GM21528 (cell line): ENCODE data around the gene BARHL1.

Experiments used
- ATAC-seq: cut with Tn5 transposase; IDR thresholded peaks from one replicate; pipeline ENCODE4 v1.9.1; 2021; ENCODE audit warnings: mild to moderate bottlenecking, moderate library complexity; ENCODE audit not compliant: unreplicated experiment, low FRiP score

The BARHL1 gene

DNA sequence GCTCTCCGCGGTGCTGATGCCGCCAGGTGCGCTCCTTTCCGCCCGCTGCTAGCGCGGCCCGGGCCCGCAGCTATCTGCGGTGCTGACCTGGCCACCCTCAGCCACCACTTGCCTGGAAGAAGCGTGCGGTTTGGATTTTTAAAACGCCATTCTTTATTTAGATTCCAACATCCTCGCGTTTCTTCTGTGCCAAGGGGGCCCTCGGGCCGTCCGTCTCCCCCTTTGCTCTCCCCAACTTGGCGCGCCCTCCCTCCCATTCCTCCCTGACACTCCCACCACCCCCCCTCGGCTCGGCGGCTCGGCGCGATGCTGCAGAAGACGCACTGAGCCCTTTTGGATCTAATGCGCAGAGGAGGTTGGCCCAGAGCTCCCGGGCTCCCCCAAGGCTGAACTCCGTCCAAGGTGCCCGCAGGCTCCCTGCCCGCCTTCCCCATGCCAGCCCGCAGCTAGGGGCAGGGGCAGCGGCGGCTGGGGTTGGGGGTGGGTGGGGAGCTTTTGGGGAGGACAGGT is at the start of gene BARHL1:
BARHL1 (plus strand) TSS at position 331 of the 510 bp plus-strand sequence. CDS start 192 bp downstream, outside the sequence.
- no peak for ATAC-seq

DNA sequence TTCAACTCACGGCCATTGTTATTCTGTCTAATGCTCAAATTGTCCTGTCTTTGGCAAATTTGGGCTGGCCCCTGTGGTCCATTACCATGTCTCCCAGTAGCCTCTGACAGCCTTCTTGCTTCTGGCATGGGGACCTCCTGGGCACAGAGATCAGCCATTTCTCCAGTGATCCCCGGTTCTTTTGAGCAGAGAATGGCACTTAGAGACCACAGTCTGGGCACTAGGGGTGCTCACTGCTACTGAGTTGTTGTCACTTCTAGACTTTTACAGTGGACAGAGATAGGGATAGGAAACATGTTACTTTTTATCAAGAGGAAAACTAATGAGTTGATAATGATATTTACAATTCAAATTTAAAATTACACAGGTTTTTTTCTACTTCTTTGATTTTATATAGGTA is 47.6 kb upstream of the BARHL1 start:
- no peak for ATAC-seq

DNA sequence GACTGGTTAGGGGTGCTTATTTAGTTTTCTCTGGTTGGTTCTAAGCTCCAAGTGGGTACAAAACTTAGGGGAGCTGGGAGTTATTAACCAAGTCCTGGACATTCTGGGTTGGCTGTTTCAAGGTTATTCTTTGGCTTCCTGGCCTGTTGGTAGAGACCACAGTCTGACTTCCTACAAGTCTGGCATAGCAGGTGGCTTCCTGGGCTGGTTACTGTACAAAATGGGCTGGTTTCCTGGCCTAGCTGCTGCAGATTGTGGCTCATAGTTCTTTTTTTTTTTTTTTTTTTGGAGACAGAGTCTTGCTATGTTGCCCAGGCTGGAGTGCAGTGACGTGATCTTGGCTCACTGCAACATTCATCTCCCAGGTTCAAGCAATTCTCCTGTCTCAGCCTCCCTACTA is 46.3 kb upstream of the BARHL1 start:
- ATAC-seq, result no peak

DNA sequence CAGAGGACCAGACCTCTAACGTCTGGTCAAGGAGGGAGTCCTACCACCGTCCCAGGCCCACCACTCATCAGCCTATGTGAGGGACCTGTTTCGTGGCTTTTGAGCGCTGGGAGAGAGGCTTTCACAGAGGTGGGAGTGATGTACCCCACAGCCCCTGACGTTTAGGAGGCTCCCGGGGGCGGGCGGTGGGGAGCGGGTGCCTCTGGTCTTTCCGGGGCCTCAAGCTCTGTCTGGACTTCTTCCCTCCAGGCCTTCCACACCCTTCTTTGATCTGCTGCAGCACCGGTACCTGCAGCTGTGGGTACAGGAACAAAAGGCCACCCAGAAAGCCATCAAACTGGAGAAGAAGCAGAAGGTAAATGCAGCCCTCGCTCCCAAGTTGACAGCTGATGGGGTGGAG is 45.1 kb upstream of the BARHL1 start:
- ATAC-seq, result no peak

DNA sequence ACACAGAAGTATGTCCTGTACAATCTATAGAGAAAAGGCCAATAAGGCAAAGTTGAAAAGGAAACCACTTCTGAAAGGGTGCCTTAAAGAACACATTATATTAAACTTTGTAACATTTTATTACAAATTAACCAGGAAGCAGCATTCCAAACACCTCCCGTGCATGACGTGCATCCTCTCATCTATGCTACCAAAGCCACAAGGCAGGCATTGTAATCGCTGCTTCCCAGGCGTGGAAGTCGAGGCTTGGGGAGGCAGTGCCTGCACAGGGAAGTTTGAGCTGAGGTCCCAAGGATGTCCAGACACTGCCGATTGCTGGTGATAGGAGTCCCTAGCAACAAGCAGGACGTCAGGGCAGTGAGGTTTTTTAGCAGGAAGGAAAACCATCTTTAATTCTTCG is 44.3 kb upstream of the BARHL1 start:
- no peak for ATAC-seq

DNA sequence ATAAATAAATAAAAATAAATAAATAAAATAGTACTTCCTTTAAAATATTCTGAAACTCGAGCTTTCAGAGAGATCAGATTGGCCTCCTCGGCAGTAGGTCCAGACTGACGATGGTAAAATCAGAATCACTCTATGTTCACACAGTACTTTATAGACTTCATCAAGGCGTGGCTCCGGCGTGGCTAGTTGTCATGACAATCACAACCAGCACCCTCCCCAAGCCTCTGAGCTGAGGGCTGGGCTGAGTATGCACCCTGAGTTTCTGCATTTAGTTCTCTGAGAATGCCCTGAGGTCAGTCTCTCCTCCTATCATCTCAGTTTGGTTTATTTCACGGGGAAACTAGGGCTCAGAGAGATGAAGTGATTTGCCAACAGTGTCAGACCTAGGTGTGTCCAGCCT is 43.3 kb upstream of the BARHL1 start:
- ATAC-seq, result no peak

DNA sequence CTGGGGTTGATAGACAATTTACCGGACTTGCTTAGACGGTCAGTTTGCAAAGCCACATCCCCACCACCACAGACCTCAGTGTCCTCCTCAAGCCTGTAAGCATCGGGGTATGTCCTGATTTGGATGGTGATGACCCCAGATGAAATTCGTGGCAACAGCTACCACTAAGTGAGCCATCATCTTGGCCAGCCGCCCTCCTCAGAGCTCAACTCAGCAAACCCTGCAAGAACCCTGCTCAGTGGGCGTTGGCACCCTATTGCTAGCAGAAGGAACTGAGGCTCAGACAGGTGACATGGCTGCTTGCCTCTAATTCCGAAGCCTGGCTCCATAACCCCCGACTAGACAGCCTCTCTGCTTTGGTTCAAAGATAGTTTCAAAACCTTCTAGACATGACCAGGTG is 41.4 kb upstream of the BARHL1 start:
- no peak for ATAC-seq

DNA sequence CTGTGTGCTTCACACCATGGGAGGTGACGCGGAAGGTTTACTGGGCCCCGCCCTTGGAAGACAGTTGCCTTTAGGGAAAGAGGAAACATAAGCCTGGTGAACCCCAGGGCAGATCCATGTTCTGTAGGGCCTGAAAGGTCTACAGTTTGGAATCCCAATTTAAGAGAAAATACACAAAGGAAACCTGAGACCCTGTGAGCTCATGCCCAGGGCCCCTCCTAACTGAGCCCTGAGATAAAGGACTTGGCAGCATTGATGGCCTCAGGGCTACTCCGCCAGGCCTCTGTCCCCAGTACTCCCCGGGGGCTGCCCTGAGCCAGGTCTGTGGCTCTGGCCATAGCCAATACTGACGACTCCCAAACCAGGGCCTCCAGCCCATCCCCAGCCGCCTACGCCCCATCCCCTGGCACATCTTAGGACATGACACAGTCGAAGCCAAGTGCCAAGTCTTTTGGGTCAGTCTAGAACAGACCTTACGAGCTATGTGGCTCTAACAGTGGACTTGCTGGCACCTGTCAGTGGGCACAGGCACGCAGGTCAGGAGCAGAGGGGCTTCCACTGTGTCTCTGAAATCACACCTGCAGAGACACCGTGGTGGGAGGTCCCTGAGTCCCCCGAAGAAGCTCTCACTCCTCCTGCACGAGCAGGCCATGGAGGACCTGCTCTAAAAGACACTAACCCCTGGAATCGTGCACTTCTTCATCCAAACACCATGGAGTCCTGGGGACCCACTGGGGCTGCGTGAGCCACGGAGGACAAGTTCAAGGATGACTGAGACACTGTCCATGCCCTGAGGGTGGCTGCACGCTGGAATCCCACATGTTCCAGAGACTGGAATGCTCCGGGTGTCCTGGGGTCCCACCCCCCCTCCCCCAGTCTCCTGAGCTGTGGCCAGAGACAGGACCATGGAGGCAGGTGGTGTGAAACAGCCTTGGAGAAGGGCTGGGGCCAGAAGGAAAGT is 40.3 kb upstream of the BARHL1 start:
- ATAC-seq, result no peak

DNA sequence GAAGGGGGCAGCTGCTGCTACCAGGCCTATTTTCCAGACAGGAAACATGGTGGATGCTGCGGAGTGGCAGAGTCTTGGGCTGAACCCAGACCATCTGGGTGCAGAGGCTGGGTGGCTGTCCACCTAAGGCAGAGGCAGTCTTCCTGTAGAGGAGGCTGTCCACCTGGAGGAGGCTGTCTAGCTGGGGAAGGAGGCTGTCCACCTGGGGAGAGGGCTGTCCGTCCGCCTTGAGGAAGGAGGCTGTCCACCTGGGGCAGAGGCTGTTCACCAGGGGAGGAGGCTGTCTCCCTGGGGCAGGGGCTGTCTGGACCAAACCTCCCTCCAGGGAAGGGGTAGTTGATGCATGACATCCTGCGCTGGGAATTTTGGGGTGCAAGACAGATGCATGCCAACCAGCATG is 39.2 kb upstream of the BARHL1 start:
- ATAC-seq, result no peak

DNA sequence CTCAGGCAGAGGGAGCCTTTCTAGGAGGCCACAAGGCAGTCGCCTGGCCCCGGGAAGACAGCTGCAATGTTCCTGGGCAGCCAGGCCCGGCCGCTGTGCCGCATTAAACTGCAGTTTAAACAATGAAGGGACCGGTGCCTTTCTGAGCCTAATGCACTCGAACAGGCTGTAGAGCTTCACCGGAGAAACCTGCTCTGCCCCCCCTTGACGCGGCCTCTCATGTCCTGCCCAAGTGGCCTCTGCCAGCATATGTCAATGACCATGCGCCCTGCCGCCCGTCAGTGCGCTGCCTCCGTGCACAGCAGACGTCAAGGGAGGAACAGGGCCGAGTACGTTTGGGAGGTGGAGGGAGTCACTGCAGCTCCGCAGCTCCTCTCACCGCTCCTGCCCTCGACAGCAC is 38.4 kb upstream of the BARHL1 start:
- no peak for ATAC-seq

DNA sequence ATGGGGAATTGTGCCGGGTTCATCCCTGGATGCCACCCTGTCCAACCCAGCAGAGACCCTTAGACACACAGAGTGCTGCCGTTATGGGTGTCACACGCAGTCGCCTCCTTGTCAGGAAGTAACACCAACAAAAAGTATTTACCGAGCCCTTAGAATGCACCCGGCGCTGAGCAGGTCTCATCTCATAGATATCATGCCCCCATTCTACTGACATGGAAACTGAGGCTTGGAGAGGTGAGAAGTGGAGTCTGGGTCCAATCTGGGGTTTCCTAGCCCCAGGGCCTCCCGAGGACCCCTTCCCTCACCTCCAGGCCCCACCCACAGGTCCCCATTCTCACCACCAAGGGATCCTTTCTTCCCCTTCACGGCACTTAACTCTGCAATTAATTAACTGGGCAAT is 36.8 kb upstream of the BARHL1 start:
- ATAC-seq, result no peak

DNA sequence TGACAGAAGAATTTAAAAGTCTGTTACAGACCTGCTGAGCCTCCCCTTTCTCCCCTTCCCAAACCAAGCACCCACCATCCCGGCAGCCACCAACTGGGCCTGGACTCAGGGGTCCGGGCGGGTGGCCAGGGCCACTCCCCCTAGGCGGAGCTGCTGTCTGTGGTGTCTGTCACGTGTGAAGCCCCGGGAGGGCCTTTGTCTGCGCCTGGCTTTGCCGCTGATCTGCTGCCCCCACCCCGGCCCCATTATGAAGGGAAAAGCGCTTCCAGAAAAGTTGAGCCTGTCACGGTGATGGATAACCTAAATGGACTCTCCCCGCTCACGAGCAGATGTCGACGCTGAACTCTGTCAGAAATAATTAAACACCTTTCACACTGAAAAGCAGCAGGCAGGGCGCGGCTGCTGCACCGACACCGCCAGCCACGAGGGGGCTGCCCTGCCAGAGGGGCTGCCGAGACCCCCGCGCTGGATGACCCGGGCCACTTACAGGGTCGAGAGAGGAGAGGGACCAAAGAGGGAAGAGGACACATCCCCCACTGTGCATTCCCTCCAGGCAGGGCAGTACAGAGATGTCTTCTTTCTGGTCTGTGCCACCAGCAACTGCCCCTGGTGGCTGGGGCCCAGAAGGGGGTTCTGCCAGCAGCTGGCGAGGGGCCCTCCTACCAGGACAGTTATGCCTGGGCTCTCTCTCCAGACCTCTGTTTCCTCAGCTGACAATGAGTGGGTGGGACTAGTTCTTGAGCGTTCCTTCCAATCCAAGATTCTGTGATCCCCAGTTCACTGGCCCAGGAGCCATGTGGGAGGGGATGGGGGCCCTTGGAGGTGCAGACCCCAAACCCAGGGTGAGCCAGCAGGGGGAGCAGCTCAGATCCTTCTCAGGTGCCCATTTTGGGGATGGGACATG is 36.0 kb upstream of the BARHL1 start:
- no peak for ATAC-seq

DNA sequence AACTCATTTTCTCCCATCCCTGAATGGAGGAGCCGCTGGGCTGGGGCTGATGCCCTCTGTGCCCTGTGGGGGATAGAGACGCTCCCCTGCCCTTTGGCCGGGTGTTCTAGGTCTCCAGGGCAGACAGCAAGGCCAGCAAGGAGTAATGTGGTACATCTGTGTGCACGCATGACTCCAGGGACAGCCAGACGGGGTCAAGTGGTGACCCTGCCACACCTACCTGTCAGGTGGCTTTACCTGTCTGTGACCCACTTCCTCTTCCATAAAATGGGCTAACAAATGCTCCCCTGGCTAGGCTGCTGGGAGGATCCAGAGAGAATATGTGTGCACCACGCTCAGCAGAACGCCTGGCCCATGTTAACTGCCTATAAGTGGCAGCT is 35.4 kb upstream of the BARHL1 start:
- ATAC-seq, result no peak

DNA sequence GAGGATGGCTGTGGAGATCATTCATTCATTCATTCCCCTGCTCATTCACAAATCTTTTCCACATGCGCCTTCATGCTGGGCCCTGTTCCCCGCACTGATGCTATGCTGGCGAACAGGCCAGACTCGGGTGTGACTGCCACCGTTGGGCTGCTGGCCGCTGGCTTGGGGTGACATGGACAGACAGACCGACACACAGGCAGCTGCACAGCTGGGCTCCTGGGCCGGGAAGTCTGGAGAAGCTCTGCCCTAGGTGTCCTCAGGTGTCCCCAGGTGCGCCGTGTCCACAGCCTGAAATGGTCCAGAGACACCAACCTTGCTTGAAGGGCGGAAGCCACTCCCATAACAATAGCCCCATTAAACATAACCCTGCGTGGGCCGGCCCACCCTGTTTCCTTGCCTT is 35.0 kb upstream of the BARHL1 start:
- ATAC-seq, result no peak

DNA sequence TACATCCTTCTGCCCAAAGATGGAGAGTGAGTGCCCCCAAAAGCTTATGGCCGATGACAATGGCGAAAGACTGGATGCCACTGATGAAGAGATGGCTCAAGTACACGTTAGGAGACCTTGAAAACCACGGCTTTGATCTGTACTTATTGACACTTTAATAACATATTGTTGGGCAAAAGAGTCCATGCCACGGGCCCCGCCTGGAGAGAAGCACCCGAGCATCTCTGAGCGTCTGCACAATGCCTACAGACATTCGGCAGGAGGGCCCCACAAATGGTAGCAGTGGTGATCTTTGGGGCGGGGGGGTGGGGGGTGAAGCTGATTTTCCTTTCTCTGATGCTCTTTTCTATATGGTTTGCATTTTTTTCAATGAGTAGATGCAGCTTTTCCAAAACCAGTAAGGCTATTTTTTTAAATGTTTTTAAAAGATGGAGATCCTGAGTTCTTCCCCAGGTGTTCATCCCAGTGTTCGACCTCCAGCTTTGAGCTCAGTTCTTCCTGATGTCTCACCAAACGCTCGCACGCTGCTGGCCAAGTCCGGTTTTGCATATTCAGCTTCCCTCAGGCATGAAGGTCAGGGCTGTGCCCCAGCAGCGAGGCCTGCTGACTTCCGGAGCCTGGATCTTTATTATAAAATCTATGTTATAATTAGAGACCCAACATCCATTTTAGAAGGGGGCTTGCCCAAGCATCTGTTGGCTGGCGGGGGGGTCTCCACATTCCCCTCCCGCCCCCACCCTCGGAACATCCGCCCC is 34.3 kb upstream of the BARHL1 start:
- no peak for ATAC-seq

DNA sequence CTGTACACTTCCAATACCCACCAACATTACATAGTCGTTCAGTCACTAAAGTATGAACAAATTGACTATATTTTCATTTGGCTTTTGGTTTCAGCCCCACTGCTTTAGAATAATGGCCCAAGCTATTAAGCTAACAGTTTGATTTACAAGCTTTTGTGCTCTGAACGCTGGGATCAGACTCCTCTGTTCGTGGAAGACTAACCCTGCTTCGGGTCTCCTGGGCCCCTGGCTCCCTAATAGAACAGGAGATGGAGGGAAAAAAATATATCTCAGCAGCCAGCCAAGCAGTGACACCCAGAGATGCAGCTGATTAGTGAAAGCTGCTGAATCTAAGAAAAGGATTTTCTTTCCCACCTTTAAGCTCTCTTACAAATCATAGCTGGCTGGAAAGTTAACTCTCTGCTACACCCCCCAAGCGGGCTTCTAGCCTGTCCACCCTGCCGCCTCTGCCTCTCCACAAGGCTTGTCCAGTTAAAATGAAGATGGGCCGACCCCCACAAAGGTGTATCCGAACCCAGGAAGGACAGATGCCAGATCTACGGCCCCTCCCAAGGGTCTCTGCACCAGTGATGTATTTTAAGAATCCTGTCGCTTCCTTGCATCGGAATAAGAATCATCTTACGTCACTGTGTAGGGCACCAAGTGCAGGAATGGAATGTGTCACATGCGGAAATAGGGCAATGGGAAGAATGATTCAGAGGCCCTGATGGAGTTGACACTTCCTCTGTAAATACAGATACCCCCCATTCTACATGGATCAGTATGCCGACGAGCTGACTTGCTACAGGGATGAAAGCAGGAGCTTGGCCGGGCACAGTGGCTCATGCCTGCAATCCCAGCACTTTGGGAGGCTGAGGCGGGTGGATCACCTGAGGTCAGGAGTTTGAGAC is 33.4 kb upstream of the BARHL1 start:
- ATAC-seq, result no peak

DNA sequence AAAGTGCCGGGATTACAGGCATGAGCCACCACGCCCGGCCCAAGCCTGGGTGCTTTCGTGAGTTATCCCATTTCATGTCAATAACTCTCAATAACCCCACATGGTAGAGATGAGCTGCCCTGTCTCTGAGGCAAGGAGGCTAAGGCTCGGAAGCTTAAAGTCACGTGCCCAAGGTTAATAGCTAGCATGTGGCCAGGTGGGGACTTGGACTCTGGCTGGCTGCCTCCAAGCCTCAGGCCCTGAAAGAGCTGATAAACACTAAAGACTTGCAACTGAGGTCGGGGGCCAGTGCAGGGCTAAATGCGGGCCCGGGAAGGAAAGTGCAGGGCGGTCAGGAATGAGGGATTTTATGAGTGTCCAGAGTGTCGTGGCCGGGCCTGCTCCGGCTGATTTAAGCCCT is 30.9 kb upstream of the BARHL1 start:
- ATAC-seq, result no peak

DNA sequence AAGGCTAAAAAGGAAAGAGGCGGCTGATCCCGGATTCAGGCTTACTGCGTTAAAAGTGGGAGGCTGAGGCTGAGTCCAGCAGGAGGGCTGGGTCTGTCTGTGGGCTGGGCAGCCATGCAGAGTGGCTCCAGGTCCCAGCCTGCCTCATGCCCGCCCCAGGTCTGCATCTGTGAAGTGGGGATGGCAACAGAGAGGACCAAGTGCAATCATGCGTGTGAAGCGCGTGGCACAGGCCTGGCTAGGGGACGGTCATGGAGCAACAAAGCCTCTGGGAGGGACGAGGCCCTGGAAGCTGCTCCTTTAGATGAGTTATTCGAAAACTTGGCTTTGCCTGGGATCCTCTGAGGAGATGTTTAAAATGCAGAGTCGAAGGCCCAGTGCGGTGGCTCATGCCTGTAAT is 30.4 kb upstream of the BARHL1 start:
- no peak for ATAC-seq

DNA sequence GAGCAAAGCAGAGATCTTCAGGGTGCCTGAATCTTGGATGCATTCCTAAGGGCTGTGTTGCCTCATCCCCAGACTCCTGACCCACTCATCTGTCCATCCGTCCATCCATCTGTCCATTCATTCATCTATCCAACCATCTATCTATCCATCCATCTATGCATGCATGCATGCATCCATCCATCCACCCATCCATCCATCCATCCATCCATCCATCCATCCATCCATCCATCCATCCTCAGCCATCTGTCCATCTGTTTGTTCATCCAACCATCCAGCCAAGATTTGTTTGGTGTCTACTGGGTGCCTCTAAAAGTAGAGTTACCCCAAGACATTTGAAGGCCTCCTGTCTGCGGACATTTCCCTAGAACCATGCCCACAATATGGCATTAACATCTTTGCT is 27.7 kb upstream of the BARHL1 start:
- no peak for ATAC-seq

DNA sequence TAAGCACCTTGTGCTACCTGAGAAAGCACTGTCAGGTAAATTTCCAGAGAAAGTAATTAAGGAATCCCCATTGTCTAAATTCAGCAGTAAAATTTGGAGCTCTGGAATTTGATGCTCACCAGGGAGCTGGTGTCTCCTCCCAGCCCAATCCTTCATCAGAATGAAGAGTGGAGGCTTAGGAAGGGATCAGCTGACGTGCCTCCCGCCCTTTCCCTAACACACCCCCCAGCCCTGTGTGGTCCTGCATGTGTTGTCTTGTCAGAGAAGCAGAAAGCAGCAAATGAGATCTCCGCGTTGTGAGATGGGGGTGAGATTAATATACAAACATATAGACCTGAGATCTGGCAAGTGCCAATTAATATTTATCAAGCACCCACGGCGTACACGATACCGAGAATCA is 26.9 kb upstream of the BARHL1 start:
- ATAC-seq, result no peak
